IPS-18c (cell line): ENCODE measurements around the gene ADAM11.
"Not testable (repeated sequence)": the region's sequence is repeated elsewhere in the genome, so short reads cannot be mapped to it uniquely, and the experiment has no call there.

Experiments
- H3K4me3 ChIP-seq: 2 replicates; pipeline ENCODE4 v1.7.0; 2013; ENCODE audit warnings: low read depth, mild to moderate bottlenecking, low read length, moderate library complexity; ENCODE audit not compliant: insufficient read depth
- H3K9me3 ChIP-seq: one replicate; pipeline ENCODE4 v1.6.1; 2013; ENCODE audit warnings: mild to moderate bottlenecking, low read length, moderate library complexity; ENCODE audit not compliant: control insufficient read depth, insufficient read depth

ADAM11 gene

GRCh38 chr17:44807093-44807816, 48.5 kb downstream of the ADAM11 start:
- H3K4me3 ChIP-seq = no peak overlapping the region
- H3K9me3 ChIP-seq = no peaks in the 10 kb centered on the region

DNA sequence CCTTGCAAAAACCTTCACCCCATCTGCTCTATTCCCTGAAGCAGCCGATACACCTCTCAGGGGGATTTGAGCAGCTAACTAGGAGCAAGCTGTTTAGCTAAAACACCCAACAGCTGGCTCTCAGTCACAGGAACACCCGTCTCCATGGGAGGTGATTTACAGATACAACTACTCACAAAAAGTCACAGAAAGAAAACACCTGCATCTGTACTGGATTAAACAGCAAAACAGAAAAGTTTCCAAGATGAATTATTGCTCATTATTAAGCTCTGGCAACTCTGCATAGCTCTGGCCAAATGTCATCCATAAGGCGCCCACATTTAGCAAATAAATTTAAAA, 49.0 kb downstream of the ADAM11 start:
- Histone ChIP-seq H3K4me3 (no peak overlapping the region), H3K9me3 (no peaks in the 10 kb centered on the region)

DNA sequence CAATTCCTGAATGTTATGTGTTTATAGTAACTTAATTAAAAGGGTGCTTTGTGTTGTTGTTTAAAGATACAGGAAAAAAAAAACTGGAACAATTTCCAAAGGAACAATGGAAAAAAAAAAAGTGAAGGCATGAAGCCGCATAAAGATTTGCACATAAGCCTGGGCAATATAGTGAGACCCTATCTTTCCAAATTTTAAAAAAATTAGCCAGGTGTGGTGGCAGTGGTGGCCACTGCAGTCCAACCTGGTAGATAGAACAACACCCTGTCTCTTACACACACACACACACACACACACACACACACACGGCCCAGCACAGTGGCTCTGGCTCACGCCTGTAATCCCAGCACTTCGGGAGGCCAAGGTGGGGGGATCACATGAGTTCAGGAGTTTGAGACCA, 49.4 kb downstream of the ADAM11 start:
- no peaks in the 10 kb centered on the region for H3K9me3 ChIP-seq

DNA sequence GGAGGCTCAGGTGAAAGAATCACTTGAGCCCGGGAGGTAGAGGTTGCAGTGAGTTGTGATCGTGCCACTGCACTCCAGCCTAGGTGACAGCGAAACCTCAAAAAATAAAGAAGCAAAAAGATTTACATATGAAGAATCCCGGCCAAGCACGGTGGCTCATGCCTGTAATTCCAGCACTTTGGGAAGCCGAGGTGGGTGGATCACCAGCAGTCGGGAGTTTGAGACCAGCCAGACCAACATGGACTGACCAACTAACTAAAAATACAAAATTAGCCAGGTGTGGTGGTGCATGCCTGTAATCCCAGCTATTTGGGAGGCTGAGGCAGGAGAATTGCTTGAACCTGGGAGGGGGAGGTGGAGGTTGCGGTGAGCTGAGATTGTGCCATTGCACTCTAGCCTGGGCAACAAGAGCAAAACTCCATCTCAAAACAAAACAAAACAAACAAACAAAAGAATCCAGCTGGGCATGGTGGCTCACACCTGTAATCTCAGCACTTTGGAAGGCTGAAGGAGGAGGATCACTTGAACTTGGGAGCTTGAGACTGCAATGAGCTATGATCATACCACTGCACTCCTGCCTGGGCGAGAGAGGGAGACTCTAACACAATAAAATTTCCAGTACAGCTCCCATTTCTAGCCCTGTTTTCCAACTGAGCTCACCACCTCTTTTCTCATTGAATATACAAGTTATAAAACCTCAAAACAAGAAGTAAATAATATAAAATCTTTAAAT, 50.0 kb downstream of the ADAM11 start:
- H3K4me3 ChIP-seq, H3K9me3 ChIP-seq: not testable (repeated sequence)

More for the DNA sequence above, 49.4 kb downstream of the ADAM11 start:
- H3K4me3 ChIP-seq = no peak overlapping the region

DNA sequence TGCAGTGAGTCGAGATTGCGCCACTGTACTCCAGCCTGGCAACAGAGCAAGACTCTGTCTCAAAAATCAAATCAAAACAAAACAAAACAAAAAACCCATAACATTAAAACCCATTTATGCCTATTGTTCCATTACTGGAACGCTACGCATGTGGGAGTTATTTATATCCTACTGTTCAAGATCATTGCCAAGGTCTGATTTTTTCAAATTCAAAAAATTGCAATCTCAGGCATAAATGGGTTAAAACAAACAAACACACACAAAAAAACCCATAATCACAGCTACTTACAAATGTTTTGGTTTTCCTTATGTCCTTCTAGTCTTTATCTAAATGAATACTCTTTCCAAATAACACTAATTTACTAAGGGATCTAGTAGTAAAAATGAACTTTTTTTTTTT, 53.5 kb downstream of the ADAM11 start:
- Histone ChIP-seq H3K9me3 (no peaks in the 10 kb centered on the region), H3K4me3 (no peak overlapping the region)

GRCh38 chr17:44818508-44818907, 59.7 kb downstream of the ADAM11 start:
- not testable (repeated sequence) for H3K4me3 ChIP-seq, H3K9me3 ChIP-seq

DNA sequence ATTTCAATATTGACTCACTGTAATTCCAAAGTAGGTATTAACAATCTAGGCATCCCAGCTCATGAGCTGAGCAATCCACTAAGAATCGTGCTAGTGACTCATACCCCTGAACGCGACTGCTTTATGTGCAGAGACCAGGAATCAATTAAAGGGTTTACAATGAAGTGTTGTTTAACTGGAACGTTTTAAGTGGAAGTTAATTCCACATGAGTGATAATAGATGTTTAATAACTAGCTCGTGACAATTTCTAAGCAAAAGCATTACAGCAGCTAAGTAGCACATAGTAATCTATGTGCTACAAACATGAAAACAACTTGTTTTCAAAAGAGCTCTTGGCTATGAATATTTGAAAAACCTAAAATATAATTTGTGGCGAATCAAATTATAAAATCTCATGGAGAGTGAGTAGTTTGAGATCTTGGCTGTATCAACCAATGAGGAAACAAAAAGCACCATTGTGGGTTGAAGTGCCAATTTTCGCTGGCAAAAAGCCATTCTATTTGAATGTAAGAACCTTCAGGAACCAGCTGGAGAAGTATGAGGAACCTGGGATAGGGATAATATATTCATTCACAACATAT, 61.9 kb downstream of the ADAM11 start:
- H3K9me3 ChIP-seq = no peaks in the 10 kb centered on the region
- no peak overlapping the region for H3K4me3 ChIP-seq

- H3K4me3 ChIP-seq, H3K9me3 ChIP-seq: not testable (repeated sequence)
Measured at GRCh38 chr17:44825236-44825635, 66.4 kb downstream of the ADAM11 start.

- Histone ChIP-seq H3K9me3 (peaks cover under 1% of the 10 kb centered on the region), H3K4me3 (no peak overlapping the region)
Measured at GRCh38 chr17:44826123-44826790, 67.5 kb downstream of the ADAM11 start.

DNA sequence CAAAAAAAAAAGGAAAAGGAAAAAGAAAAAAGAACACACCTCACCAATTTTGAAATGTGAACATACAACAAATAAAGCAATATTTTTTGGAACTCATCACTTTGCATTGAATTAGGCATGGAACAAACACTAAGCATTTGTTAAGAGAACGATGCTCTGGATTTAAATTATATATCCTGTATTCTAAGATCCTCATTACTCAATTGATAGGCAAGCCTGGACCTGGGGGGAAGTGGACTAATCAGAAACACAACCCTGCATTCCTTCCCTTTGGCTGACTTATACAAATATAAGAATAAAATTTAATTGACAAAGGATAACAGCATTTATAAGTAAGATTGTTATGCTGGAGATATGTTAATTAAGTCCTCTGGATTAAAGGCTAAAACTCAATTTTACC, 69.1 kb downstream of the ADAM11 start:
- peaks cover 2% of the 10 kb centered on the region for H3K9me3 ChIP-seq
- no peak overlapping the region for H3K4me3 ChIP-seq

DNA sequence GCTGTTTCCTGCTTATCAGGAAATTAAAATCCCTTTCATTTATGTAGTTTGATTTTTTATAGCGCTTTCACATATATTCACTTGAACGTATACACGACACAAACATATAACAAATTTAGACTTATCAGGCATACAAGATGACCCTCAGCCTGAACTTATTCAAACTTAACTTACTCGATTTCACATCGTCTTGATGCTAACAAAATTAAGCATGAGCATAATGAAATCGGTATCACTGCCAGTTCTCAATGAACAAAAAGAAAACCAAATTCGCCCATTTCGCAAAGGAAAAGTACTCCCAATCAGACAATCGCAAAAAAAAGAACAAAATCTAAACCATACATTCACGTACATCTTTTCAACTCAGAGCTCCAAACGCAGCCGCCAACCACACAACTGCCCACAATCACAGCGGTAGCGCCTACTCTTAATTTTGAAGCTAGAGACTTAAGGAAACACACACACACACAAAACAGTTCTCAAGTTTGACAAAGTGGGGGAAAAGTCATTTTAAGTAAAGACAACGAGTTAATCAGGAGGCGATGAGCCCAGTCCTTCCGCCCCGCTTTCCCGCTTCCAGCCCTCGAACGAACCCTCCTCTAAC, 70.2 kb downstream of the ADAM11 start:
- peak overlapping the region; percentile 76 for H3K4me3 ChIP-seq

GRCh38 chr17:44829523-44830358, 71.0 kb downstream of the ADAM11 start, which contains the start of gene GJC1:
TSS of gene GJC1 (minus strand) at chr17:44830287. CDS start at chr17:44805817, 24,470 bp downstream.
- Histone ChIP-seq H3K4me3 (peak within 1 kb of the TSS; percentile 76), H3K9me3 (peaks cover 2% of the 10 kb centered on the region)

More for the DNA sequence above, 70.2 kb downstream of the ADAM11 start:
- H3K9me3 ChIP-seq = peaks cover 2% of the 10 kb centered on the region

DNA sequence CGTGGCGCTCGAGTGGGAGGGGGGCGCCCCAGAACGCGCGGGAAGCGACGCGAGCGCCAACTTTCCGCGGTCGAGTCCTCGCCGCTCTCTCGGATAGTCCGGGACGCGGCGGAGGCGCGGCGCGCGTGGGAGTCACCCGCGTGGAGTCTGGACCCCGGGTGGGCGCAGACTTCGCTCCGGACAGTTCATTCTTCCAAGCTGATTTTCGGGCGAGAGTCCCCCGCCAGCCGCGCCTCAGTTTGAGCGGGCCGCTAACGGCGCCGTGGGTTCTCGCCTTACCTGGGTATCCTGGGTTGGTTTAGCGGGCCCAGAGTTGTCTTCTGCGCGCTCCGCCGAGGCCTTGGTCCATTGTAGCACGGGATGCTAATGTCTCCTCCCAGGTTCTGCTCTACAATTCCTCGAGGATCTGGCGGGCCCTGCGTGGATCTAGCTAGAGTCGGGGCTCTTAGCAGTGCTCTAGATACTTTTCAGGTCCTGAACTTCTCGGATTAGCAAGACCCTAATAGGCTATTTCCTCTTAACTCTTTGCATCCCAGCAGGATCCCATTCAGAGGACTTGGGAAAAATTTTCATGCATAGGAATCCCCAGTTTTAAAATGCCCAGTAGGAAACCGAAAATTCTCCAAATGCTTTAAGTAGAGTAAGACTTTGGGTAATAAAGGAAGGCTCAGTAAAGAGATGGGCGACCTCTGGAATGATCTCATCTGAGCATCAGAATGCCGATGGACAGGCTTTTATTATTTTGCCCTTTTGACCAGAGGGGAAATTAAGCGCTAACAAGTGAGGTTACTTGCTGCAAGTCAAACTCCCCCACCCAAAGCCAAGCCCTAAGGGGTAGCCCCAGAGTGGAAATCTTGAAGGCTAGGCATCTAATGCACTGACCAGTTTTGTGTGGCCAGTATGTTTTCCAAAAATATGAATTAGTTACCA, 71.8 kb downstream of the ADAM11 start:
- H3K9me3 ChIP-seq = peaks cover 2% of the 10 kb centered on the region
- peak overlapping the region; percentile 76 for H3K4me3 ChIP-seq

- peak overlapping the region; percentile 76; the same call in 1 of the 2 replicates for H3K4me3 ChIP-seq
- peaks cover 2% of the 10 kb centered on the region for H3K9me3 ChIP-seq
Measured at GRCh38 chr17:44831371-44831770, 72.6 kb downstream of the ADAM11 start.
